Stimulated activated naive CD4-positive, alpha-beta T cell treated with Interleukin-2 at 50 U/mL for 16 hours (primary cell): ENCODE measurements around the gene TRIM44.

Source experiments
- DNase-seq: peaks from one replicate; lab custom pipeline; 2025; lab: John Stamatoyannopoulos, UW

The TRIM44 gene

GRCh38 chr11:35717520-35717919 is 54.9 kb downstream of the TRIM44 start:
- DNase-seq: no peak

GRCh38 chr11:35721651-35722282 is 59.2 kb downstream of the TRIM44 start:
- DNase-seq: no peak

DNA sequence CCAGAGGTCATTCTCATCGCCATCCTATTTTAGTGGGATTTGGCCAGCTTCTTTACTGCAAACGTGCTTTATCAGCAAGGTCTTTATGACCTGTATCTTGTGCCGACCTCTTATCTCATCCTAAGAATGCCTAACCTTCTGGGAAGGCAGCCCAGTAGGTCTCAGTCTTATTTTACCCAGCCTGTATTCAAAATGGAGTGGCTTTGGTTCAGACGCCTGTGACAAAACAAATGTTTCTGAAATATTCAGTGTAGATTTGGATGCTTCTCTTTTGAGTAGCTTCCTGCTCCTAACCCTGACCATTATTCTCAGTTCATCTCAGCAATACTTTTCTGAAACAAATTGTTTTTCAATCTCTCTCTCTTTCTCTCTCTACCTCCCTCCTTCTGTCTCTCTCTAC is 60.1 kb downstream of the TRIM44 start:
- no peak for DNase-seq

DNA sequence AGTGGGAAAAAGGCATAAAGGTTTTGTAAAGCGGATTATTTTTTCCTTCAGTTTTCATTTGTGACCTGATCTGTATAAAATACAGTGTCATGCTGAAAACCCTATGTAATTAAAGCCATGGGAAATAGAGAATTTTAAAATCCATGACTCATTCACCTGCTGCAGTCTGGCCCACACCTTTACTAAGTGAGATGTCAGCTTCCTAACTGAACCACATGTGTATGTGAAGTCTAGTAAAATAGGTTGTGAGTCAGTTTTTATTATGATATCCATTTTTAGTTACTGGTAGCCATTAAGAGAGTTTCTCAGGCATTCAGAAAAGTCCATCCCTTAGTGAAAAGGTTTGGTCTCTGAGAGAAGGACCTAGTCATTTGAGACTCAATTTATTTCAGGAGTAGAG is 60.9 kb downstream of the TRIM44 start:
- no peak for DNase-seq

DNA sequence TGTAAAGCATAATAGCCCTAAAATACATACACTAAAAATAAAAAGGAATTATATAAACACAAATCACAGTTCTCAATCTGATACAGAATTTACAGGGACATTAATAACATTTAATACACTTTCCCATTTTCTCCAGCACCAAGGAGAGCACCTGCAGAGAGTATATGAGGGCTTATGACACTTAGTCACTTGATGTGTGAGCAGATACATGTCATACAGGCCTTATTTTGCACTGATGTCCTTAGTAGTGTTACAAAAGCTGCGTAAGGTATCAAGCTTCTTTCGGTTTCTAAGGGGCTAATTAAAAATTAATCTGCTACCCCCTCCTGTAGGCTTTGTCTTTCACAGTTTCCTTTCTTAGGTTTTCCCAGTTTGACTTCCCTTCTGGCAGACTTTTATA is 61.3 kb downstream of the TRIM44 start:
- DNase-seq: no peak

GRCh38 chr11:35725885-35726284 is 63.3 kb downstream of the TRIM44 start:
- DNase-seq: no peak

DNA sequence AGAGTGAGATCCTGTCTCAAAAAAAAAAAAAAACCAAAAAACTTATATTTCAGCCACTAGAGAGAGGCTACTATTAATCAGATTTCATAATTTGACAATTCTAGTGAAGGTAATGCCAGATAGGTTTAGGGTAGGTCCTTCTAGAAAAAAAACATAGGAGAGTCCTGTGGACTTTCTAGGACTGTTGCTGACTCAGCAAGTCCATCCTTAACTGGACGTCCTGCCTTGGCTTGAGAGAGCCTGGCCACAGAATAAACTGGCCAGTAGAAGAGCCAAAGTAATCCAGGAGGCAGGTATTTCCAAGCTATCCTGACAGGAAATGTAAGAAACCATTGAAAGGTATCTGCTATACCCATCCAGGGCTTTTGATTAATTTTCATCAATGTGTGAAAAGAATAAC is 64.6 kb downstream of the TRIM44 start:
- DNase-seq: no peak

- no peak for DNase-seq
Observed at GRCh38 chr11:35730254-35730653, 67.7 kb downstream of the TRIM44 start.

DNA sequence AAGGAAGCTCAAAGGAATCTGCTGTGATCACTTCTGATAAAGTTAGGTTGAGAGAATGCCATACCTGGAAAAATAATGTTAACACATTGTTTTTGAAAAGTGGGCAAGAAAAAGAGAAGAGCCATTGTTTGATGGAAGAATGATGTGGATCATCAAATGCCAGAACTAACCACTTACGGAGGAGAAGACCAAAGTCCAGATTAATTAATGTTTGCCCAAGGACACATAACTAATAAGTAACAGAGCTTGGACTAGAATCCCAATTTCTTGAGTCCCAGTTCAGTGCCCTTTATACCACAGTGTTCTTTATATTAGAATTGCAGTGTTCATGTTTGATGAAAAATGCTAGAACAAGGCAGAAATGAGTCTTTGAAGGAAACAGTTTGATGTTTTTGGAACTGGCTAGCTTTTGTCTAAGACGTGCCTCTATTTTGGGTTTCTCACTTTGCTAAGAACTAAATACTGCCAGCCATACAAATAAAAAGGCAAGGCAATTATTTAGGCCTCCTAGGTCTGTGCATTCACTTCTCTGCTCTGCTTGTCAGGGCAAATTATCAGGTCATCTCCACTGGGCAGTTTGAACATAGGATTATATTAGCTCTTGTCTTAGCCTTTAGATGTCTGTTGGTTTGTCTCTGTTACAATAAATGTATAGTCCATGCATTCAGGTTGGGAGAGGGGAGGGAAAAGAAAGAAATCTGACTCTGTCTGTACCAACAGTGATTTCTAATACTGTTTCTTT is 72.3 kb downstream of the TRIM44 start:
- no peak for DNase-seq

- no peak for DNase-seq
Observed at GRCh38 chr11:35735411-35735810, 72.8 kb downstream of the TRIM44 start.

DNA sequence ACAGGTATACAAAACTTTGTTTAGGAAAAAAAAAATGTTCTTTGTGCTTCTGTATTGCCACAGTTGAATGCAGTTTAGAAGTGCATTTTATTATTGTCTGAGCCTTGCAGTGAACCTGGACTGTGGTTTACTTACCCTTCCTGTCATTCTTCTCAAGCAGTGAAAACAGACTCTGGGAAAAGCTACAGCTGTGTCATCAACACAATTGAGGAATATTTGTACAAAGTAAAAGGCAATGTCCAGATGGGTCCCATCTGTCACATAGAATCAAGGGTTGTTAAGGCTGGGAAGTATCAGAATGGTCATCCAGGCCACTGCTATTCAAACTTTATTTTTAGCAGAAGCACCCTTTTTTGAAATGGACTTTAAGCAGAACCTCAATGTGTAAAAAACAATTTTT is 73.3 kb downstream of the TRIM44 start:
- DNase-seq: no peak

DNA sequence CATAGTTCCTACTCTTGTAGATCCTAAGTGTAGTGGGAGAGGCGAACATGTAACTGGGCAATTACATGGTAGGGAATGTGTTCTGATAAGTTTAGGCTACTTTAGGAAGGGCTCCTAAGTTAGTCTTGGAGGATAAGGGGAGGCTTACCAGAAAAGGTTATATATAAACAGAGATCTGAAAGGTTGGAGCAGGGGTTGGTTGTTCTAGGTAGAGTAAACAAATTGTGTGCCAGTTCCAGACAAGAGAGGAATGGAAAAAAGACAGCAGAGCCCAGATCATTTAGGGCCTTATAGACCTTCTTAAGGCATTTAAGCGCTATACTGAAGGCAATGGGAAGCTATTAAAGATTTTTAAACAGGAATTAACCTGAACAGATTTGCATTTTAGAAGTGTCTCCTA is 74.4 kb downstream of the TRIM44 start:
- no peak for DNase-seq

DNA sequence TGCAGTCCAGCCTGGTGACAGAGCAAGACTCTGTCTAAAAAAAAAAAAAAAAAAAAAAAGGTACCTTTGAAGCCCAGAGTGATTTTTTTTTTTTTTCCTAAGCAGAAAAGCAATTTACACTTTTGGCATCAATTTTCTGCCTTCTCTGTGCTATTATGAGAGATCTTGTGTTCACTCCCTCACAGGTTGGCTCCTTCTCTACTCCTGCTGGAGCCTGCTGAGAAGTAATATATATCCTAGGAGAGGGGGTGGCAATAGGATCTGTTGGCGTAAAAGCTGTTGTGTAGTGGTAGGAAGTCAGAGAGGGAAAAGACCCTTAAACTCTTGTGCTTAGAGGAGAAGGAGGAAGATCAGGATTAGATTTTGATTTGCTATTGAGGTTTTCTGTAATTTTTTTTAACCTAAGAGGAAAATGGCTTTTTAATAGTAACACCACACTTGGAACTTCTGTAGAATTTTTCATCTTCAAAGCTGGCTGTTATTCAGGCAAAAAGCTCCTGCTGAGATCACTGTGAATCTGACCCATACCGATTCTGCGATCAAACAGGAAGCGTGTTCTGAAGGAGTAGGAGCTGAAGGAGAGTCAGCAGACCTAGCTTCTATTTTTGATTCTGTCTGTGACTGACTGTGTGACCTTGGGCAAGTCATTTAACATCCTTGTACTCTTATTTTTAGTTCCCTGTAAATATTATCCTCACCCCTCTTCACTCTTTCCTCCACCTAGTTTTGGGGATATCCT is 77.7 kb downstream of the TRIM44 start:
- no peak for DNase-seq

DNA sequence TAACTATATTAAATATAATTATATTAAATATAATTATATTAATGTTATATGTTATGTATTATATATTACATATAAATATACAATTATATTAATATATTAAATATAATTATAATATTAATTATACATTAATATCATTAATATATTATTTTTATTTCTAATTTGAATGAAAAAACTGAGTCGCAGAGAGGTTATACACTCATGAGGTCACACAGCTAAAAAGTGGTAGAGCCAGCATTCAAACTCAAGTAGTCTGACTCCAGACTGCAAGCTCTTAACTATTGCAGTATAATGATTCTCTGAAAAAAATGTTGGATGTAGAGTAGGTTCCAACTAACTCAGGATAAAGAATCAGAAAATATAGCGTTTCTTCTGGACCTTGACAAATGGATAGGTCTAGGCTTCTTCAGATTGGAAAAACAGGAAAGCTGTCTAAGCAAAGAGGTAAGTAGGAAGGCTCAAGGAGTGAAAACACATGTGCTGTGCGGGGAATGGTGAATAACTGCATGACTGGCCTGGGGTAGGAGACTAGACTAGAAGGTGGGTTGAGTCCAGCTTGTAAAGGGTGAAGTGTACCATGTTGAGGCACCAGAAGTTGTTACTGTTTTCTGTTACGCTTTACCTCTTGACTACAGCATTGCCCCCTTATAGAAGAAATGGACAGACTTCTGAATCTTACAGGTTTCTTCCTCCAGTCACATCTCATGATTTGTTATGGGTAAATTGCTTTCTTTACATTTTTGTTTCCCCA is 80.3 kb downstream of the TRIM44 start:
- no peak for DNase-seq

GRCh38 chr11:35746356-35747153 is 84.0 kb downstream of the TRIM44 start:
- DNase-seq: no peak

GRCh38 chr11:35747668-35748067 is 85.1 kb downstream of the TRIM44 start:
- no peak for DNase-seq

DNA sequence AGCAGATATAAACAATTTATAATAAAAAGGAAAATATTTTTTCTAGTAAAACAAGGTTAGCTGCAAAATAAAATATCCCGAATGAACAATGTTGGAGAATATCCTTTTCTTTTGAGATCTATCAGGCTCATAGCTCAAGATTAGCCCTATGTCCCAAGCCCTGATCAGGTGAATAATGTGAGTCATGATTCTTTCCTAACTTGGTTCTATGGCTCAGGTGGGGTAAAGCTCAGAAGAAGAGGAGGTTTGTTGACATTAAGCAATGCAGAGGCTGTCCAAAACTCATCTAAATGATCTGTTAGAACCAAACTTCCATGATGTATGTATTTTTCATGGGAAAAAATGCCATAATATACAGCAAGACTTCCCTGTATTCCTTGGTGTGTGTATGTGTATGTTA is 86.1 kb downstream of the TRIM44 start:
- DNase-seq: no peak

DNA sequence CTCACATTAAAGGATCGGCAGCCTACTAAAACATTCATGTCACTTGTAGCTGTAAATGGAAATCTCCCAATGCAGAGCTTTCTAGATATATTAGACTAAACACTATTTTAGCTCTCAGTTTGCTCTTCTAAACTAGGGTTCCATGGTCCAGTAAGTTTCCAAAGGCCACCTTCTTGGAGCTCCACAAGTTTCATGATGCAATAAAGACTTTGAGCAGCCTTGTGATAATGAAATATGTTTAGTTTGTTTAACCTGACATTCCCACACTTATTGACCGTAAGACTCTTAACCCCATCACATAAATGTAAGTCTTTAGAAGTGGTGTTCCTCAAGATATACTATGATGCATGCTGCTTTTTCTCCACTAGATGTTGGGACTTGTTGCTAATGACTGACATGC is 87.7 kb downstream of the TRIM44 start:
- no peak for DNase-seq

GRCh38 chr11:35750981-35751663 is 88.5 kb downstream of the TRIM44 start:
- DNase-seq: no peak

- no peak for DNase-seq
Observed at GRCh38 chr11:35751664-35752061, 89.1 kb downstream of the TRIM44 start.

DNA sequence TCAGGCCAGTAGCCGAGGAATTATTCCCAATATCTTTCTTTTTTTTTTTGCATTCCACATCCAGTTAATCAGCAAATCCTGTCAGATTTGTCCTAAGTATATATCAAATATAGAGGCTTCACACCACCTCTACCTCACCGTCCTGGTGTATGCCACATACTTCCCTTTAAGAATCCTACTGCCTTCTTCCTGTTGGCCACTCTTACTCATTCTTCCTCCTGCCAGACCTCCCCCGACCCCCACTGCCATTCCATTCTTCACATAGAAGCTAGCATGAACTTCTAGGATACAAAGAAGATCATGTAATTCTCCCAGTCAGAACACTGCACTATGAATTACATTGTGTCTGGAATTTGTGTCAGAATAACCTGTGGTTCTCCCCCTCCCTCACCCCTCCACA is 89.5 kb downstream of the TRIM44 start:
- DNase-seq: no peak
